H1 (cell line): ENCODE measurements around the gene ARHGEF12. TPM values are rescaled to one million over a fixed set of nuclear protein-coding genes. Genes with fewer than 3 reads are reported as not detected.

Experiments
- GTF2F1 ChIP-seq: IDR thresholded peaks from 2 replicates; pipeline ENCODE4 v1.6.1; 2012; ENCODE audit warnings: low read depth, low read length, improper control_type of control experiment, borderline replicate concordance
- TEAD4 ChIP-seq: IDR thresholded peaks from 2 replicates; pipeline ENCODE4 v1.6.1; 2012; ENCODE audit warnings: low read depth, low read length, inconsistent platforms, mixed read lengths
- polyA plus RNA-seq, 7 experiments: library from polyadenylated mRNA; depleted of rRNA in 3 of 7; stranded (reverse) in 5 of 7; unstranded in 2 of 7; fragments of >200 nt in 5 of 7; fragments of 200-250 nt in 2 of 7; gene quantifications; 1 replicate in 5 of 7; 2 replicates in 1 of 7; 4 replicates in 1 of 7; pipeline versions ENCODE4 v1.2.1 to v1.2.3, GENCODE V29; 2011 to 2013; ENCODE audit warnings: missing spikeins in 2 of 7, mixed read lengths in 2 of 7
- total RNA-seq: library from RNA; stranded (reverse); fragmentation: NEBNext Ultra II Directional; extraction: Animal tissue kit (Norgen Biotek cat#: 25700); gene quantifications from 2 replicates; pipeline ENCODE4 v1.2.1, GENCODE V29; 2021

Gene ARHGEF12
- total and polyA plus RNA-seq, 2 of the 8 experiments (the other 6 are each of a cell fraction or from before 2014, with no cell fraction given) = 5.1 to 33.7 TPM

DNA sequence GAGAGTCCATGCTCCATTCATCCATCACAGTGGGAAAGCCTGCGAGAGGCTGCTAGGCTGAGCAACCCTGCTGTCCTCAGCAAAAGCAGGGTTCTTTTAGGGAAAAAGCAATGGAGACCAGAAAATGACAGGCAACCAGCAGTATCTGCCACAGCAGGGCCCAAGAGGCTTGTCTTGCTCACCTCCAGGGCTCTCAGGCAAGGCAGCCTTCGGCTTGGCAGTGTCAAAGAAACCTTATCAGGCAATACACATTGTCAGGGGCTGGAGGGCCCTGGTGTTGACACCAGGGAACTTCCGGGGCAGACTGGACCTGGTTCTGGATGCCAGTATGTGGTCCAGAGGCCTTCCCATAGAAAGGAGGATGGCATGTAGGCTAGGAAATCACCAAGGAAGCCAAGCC is 21.4 kb upstream of the ARHGEF12 start (continued):
- no peak for TF ChIP-seq TEAD4
- TF ChIP-seq GTF2F1 = no peak
